DND-41 (cell line): ENCODE measurements around the gene TTLL11.

Source experiments
- ATAC-seq: fragments of 200-7000 bp; cut with Tn5 transposase; 3 replicates; pipeline ENCODE4 v1.9.1; 2021; ENCODE audit warnings: low read depth; ENCODE audit not compliant: insufficient read depth
- DNase-seq: peaks from one replicate; pipeline ENCODE4 v3.0.0-alpha.2; 2020
- H2AFZ ChIP-seq: 2 replicates; pipeline ENCODE4 v1.6.0; 2012; ENCODE audit warnings: low read depth, low read length
- H3K27ac ChIP-seq: 2 replicates; pipeline ENCODE4 v1.5.1; 2012; ENCODE audit warnings: low read length, inconsistent platforms
- H3K27me3 ChIP-seq: fragments of 200-600 bp; sonication (generic); 2 replicates; pipeline ENCODE4 v1.6.0; 2012; ENCODE audit warnings: low read length, mild to moderate bottlenecking, inconsistent platforms; ENCODE audit not compliant: insufficient read depth, poor library complexity
- H3K36me3 ChIP-seq: 2 replicates; pipeline ENCODE4 v1.5.1; 2012; ENCODE audit warnings: low read length, inconsistent platforms; ENCODE audit not compliant: insufficient read depth
- H3K4me1 ChIP-seq: 2 replicates; pipeline ENCODE4 v1.5.1; 2012; ENCODE audit warnings: mild to moderate bottlenecking, low read length; ENCODE audit not compliant: insufficient read depth
- H3K4me2 ChIP-seq: 2 replicates; pipeline ENCODE4 v1.6.0; 2012; ENCODE audit warnings: mild to moderate bottlenecking, moderate library complexity, low read length, inconsistent platforms; ENCODE audit not compliant: insufficient read depth
- H3K4me3 ChIP-seq, 2 experiments: fragments of 200-600 bp in 1 of 2; shearing (Covaris generic) in 1 of 2; 2 replicates each; pipeline ENCODE4 v1.5.1; 2012 to 2016; ENCODE audit warnings: inconsistent platforms in 2 of 2, low read length in 2 of 2, mild to moderate bottlenecking in 2 of 2, low read depth in 1 of 2, moderate library complexity in 1 of 2
- H3K79me2 ChIP-seq: 2 replicates; pipeline ENCODE4 v1.6.0; 2012; ENCODE audit warnings: low read length, inconsistent platforms; ENCODE audit not compliant: insufficient read depth
- H3K9ac ChIP-seq: 2 replicates; pipeline ENCODE4 v1.6.0; 2012; ENCODE audit warnings: low read depth, mild to moderate bottlenecking, inconsistent platforms, low read length, moderate library complexity
- H3K9me3 ChIP-seq: 2 replicates; pipeline ENCODE4 v1.5.1; 2012; ENCODE audit warnings: low read length, moderate library complexity, mild to moderate bottlenecking, inconsistent platforms; ENCODE audit not compliant: insufficient read depth, severe bottlenecking
- H4K20me1 ChIP-seq: 2 replicates; pipeline ENCODE4 v1.6.0; 2012; ENCODE audit warnings: low read length; ENCODE audit not compliant: insufficient read depth
- EZH2 ChIP-seq: IDR thresholded peaks from 3 replicates; pipeline ENCODE4 v1.6.1; 2012; ENCODE audit warnings: borderline replicate concordance, low read depth, mild to moderate bottlenecking, moderate library complexity, low read length, inconsistent platforms; ENCODE audit not compliant: severe bottlenecking
- TF ChIP-seq, protein P1 (sequence below): IDR thresholded peaks from 2 replicates; pipeline ENCODE4 v1.5.1; 2012; ENCODE audit warnings: borderline replicate concordance, low read length, moderate library complexity, mild to moderate bottlenecking; ENCODE audit not compliant: poor library complexity, severe bottlenecking; ENCODE audit errors: extremely low read depth

TTLL11 gene

DNA sequence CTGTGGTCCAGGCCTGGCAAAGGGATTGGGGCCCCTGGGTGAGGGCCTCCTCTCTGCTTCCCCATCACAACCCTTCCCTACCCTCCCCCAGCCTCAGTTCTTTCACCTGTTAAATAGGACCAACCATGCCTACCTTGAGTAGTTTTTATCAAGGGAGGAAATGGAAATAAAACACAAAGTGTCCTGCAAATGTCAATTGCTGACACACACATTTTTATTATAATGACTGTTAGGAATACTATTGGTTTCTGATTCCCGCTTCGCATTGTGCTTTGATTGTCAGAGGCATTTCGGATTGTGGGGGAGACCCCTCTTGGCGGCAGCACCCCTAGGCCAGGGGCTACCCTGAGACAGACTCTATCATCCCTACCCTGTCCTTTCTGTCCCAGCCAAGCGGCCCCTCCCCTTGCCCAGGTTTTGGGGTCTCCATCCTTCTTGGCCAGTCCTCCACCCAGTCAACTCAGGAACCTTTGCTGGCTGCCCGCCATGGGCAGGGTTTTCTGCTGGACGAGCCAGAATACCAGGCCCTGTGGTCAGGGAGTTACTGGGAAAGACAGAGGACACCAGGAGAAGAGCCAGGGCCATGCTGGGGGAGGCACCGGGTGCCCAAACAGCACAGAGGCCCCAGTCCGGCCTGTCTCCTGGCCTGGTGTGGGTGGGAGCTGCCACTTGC is 18.4 kb upstream of the TTLL11 start:
- Histone ChIP-seq H3K27ac (no peak overlapping the region), H3K79me2 (no peaks in the 10 kb centered on the region), H3K27me3 (no peaks in the 10 kb centered on the region), H3K9me3 (no peaks in the 10 kb centered on the region), H3K4me3 (no peak overlapping the region), H3K4me2 (no peak overlapping the region), H2AFZ (no peak overlapping the region), H3K36me3 (no peaks in the 10 kb centered on the region), H4K20me1 (no peaks in the 10 kb centered on the region), H3K9ac (no peak overlapping the region), H3K4me1 (no peaks in the 10 kb centered on the region)
- no peak for DNase-seq
- no peak for ATAC-seq
- TF ChIP-seq EZH2 = no peak
- TF ChIP-seq, protein P1, sequence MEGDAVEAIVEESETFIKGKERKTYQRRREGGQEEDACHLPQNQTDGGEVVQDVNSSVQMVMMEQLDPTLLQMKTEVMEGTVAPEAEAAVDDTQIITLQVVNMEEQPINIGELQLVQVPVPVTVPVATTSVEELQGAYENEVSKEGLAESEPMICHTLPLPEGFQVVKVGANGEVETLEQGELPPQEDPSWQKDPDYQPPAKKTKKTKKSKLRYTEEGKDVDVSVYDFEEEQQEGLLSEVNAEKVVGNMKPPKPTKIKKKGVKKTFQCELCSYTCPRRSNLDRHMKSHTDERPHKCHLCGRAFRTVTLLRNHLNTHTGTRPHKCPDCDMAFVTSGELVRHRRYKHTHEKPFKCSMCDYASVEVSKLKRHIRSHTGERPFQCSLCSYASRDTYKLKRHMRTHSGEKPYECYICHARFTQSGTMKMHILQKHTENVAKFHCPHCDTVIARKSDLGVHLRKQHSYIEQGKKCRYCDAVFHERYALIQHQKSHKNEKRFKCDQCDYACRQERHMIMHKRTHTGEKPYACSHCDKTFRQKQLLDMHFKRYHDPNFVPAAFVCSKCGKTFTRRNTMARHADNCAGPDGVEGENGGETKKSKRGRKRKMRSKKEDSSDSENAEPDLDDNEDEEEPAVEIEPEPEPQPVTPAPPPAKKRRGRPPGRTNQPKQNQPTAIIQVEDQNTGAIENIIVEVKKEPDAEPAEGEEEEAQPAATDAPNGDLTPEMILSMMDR = no peak

- Histone ChIP-seq H3K27ac (no peak overlapping the region), H3K9me3 (no peaks in the 10 kb centered on the region), H3K79me2 (no peaks in the 10 kb centered on the region), H3K4me2 (no peak overlapping the region), H3K9ac (no peak overlapping the region), H2AFZ (no peak overlapping the region), H3K4me1 (no peaks in the 10 kb centered on the region), H4K20me1 (no peaks in the 10 kb centered on the region), H3K4me3 (no peak overlapping the region), H3K27me3 (no peaks in the 10 kb centered on the region), H3K36me3 (no peaks in the 10 kb centered on the region)
- TF ChIP-seq EZH2 = no peak
- TF ChIP-seq, protein P1 = no peak
- DNase-seq = no peak
- ATAC-seq = no peak
Measured at GRCh38 chr9:122110100-122110833, 17.2 kb upstream of the TTLL11 start.

DNA sequence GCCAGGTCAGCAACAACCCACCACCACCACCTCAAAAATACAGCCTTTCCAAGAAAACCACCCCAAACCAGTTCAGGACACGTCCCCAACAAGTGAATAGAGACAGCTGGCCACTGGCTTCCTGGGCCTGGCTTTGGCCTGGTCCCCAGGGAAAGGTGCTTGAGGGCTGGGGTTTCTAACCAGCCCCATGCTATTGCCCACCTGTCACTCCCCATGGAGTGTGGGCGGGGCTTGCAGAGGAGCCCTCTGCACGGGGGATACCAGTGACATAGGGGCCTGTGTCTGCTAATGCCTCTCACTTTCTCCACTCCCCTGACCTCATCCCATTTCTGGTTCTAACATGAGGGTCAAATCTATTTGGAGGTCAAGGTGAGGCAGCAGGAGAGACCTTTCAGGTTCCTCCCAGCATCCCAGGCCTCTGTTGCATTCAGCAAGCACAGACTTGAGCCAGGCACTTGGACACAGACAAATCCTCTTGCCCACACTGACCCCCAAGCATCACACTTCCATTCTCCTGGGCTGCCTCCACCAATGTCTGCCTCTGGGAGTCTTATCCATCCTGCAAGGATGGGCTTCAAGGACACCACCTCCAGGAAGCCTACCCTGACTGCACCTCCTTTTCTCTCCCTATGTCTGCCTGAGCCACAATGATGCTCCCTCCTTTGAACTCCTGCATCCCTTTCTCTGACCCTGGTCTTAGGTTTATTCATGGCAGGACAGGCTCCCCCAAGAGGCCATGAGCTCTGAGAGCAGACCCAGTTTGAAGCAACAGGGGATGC is 16.1 kb upstream of the TTLL11 start:
- H3K4me2 ChIP-seq = no peak overlapping the region
- no peaks in the 10 kb centered on the region for H3K9me3 ChIP-seq
- H3K4me3 ChIP-seq = no peak overlapping the region
- H3K4me1 ChIP-seq = no peaks in the 10 kb centered on the region
- H3K27ac ChIP-seq = no peak overlapping the region
- DNase-seq = no peak
- no peaks in the 10 kb centered on the region for H3K79me2 ChIP-seq
- no peak overlapping the region for H3K9ac ChIP-seq
- no peak for TF ChIP-seq EZH2
- TF ChIP-seq, protein P1 = no peak
- H4K20me1 ChIP-seq = no peaks in the 10 kb centered on the region
- ATAC-seq = no peak
- no peaks in the 10 kb centered on the region for H3K36me3 ChIP-seq
- no peaks in the 10 kb centered on the region for H3K27me3 ChIP-seq
- H2AFZ ChIP-seq = no peak overlapping the region
